ENCODE measurements around the gene SHC3. TPM values are rescaled to one million over a fixed set of nuclear protein-coding genes. Genes with fewer than 3 reads are reported as not detected.

The SHC3 gene
- total RNA-seq, 1 experiment from 2014 or later: 1.8 TPM

DNA sequence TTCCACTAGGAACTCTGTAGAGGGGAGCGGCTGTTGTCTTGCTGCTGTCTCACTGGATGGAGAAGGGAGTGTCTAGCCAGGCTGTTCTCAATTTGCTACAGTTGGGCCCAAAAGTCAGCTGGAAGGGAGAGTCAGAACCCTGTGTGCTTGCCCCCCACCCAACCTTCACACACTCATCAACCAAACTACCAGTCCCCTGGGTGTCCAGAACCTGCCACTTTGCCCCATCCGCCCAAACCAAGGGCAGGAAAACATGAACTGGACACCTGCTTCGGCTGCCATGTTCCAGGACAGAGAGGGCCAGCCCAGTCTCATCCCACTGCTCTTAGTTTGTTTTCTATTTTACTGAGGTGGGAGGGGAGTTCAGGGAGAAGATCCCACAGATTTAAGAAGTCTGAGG, 105.2 kb downstream of the SHC3 start:
- H2BK12ac ChIP-seq (ENCODE audit: insufficient read length, low read depth, low read length): no peak overlapping the region
- H3K9me3 Mint-ChIP-seq: no peaks in the 10 kb centered on the region

More for the DNA sequence above, 105.2 kb downstream of the SHC3 start:
- H2BK15ac ChIP-seq (ENCODE audit: low read depth, low read length): no peak overlapping the region
- no peak overlapping the region for H4K5ac ChIP-seq (ENCODE audit: insufficient read length, low read depth, low read length)
- H3K36me3 Mint-ChIP-seq (ENCODE audit: insufficient read depth in 1 of 3, low read depth in 3 of 3): no peaks in the 10 kb centered on the region; a peak in 1 of 7 replicates
- H3K4me1 ChIP-seq (ENCODE audit: insufficient read depth, low read length): no peaks in the 10 kb centered on the region
- H4K20me1 ChIP-seq (ENCODE audit: control insufficient read depth, insufficient read depth, insufficient read length): no peaks in the 10 kb centered on the region
- H3K56ac ChIP-seq (ENCODE audit: insufficient read length, low read depth, low read length): no peak overlapping the region
- no peak overlapping the region for H2AK5ac ChIP-seq (ENCODE audit: insufficient read length, low read length)
- H3K4ac ChIP-seq (ENCODE audit: low read depth, low read length): no peak overlapping the region
- H3K14ac ChIP-seq (ENCODE audit: insufficient read depth, low read length): no peak overlapping the region; the same call in 1 of the 2 replicates
- no peak overlapping the region for H2AFZ ChIP-seq (ENCODE audit: low read length)
- no peaks in the 10 kb centered on the region for H3K23me2 ChIP-seq (ENCODE audit: insufficient read length, low read depth, low read length, poor library complexity, severe bottlenecking)
- H2BK5ac ChIP-seq (ENCODE audit: insufficient read length, low read length): no peak overlapping the region
- no peak overlapping the region for H4K8ac ChIP-seq (replicated peaks; ENCODE audit: insufficient read length, low read depth, low read length)
- H2BK120ac ChIP-seq (ENCODE audit: low read depth, low read length, poor library complexity, severe bottlenecking): no peak overlapping the region
- no peaks in the 10 kb centered on the region for H3K27me3 Mint-ChIP-seq (ENCODE audit: low read depth)
- no peak overlapping the region for H3K27ac ChIP-seq (ENCODE audit: insufficient read length, low read depth, low read length)
- H3K9me3 ChIP-seq (ENCODE audit: control insufficient read depth, low read depth, low read length): no peaks in the 10 kb centered on the region
- H3K18ac ChIP-seq (ENCODE audit: insufficient read length, low read depth, low read length): no peak overlapping the region
- H3K4me1 Mint-ChIP-seq: no peaks in the 10 kb centered on the region
- no peaks in the 10 kb centered on the region for H3K79me2 ChIP-seq (ENCODE audit: insufficient read depth, low read length)
- H3T11ph ChIP-seq (ENCODE audit: low read length): no peak overlapping the region
- no peak overlapping the region for H3K9ac ChIP-seq (ENCODE audit: extremely low read depth, insufficient read length, low read length)
- WGBS (ENCODE audit: extremely low coverage, insufficient read length, low lambda C conversion rate): no CpG with 5 or more reads among the region's 3 CpGs
- H3K4me3 Mint-ChIP-seq: no peak overlapping the region
- no peaks in the 10 kb centered on the region for H3K79me1 ChIP-seq (ENCODE audit: insufficient read depth, low read depth, low read length, poor library complexity, severe bottlenecking)
- TF ChIP-seq, protein P1, sequence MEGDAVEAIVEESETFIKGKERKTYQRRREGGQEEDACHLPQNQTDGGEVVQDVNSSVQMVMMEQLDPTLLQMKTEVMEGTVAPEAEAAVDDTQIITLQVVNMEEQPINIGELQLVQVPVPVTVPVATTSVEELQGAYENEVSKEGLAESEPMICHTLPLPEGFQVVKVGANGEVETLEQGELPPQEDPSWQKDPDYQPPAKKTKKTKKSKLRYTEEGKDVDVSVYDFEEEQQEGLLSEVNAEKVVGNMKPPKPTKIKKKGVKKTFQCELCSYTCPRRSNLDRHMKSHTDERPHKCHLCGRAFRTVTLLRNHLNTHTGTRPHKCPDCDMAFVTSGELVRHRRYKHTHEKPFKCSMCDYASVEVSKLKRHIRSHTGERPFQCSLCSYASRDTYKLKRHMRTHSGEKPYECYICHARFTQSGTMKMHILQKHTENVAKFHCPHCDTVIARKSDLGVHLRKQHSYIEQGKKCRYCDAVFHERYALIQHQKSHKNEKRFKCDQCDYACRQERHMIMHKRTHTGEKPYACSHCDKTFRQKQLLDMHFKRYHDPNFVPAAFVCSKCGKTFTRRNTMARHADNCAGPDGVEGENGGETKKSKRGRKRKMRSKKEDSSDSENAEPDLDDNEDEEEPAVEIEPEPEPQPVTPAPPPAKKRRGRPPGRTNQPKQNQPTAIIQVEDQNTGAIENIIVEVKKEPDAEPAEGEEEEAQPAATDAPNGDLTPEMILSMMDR (conservative IDR thresholded peaks at IDR 0.05): no peak
- no peak overlapping the region for H3K23ac ChIP-seq (ENCODE audit: insufficient read length, low read depth, low read length)
- no peaks in the 10 kb centered on the region for H3K27me3 ChIP-seq (ENCODE audit: insufficient read depth, low read length)
- no peak overlapping the region for H4K91ac ChIP-seq (ENCODE audit: insufficient read length, low read depth, low read length)
- no peak for DNase-seq
- H2BK20ac ChIP-seq (ENCODE audit: low read depth, low read length, poor library complexity, severe bottlenecking): no peak overlapping the region
- no peak overlapping the region; a peak in 1 of 7 replicates for H3K27ac Mint-ChIP-seq
- no peak overlapping the region for H3K4me2 ChIP-seq (ENCODE audit: insufficient read depth, insufficient read length, low read length)

Data from H9 (cell line).